ENCODE data around the gene STK35.

Gene STK35

DNA sequence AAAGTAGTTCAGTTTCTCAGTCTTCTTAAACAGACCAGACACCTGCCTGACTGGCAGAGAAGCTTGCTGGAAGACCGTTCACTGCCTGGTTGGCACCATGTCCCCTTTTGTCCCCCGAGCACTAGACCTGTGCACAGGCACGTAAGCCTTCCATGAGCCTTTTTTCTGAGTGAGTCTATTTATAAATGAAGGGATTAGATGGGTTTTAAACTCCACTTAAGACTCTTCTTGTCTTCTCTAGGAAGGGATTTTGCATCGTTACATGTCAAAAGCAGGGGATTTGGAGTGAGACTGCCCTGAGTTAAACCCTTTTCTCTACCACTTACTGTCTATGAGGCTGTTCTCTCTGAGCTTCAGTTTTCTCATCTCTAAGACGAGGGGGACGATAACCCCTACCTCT lies 37.6 kb downstream of the STK35 start:
- no peak overlapping the region for H3K9ac ChIP-seq (ENCODE audit: low read depth, low read length)
- peaks cover 2% of the 10 kb centered on the region for H3K36me3 ChIP-seq (ENCODE audit: insufficient read depth, low read length)
- no peak overlapping the region for H3K4me2 ChIP-seq (ENCODE audit: low read length)
- H3K4me3 ChIP-seq (ENCODE audit: low read length) = no peak overlapping the region
- H3K9me3 ChIP-seq (replicated peaks; ENCODE audit: low read length) = no peaks in the 10 kb centered on the region
- peaks cover 2% of the 10 kb centered on the region for H3K4me1 ChIP-seq (ENCODE audit: control insufficient read depth, insufficient read depth, low read length)
- no peaks in the 10 kb centered on the region for H3K27me3 ChIP-seq (ENCODE audit: control insufficient read depth, insufficient read depth, low read length)

- Histone ChIP-seq H3K4me1 (ENCODE audit: control insufficient read depth, insufficient read depth, low read length) (no peaks in the 10 kb centered on the region), H3K4me2 (ENCODE audit: low read length) (no peak overlapping the region), H3K9me3 (replicated peaks; ENCODE audit: low read length) (no peaks in the 10 kb centered on the region), H3K27me3 (ENCODE audit: control insufficient read depth, insufficient read depth, low read length) (no peaks in the 10 kb centered on the region), H3K4me3 (ENCODE audit: low read length) (no peak overlapping the region), H3K9ac (ENCODE audit: low read depth, low read length) (no peak overlapping the region), H3K36me3 (ENCODE audit: insufficient read depth, low read length) (peaks cover 7% of the 10 kb centered on the region)
These were observed 38.1 kb downstream of the STK35 start for GRCh38 chr20:2139736-2140135.

DNA sequence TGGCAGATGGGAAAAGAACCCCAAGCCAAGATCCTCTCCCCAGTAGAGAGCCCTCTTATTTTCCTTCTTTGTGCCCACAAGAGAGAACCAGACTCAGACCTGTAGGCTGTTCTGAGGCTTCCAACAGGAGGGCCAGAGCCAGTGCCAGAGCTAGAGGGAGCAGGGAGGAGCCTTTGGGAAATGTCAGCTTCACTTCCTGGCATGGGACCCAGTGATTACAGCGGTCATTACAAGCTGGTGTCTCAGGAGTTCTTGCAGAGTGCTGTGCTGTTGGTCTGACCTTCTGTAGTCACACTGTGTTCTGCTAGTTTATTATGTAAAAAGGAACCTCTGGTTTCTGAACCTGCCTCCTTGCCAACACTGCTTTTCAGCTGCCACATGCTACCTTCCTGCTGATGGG lies 38.9 kb downstream of the STK35 start:
- H3K36me3 ChIP-seq (ENCODE audit: insufficient read depth, low read length) = peaks cover 11% of the 10 kb centered on the region
- no peak overlapping the region for H3K4me2 ChIP-seq (ENCODE audit: low read length)
- H3K4me3 ChIP-seq (ENCODE audit: low read length) = no peak overlapping the region
- H3K4me1 ChIP-seq (ENCODE audit: control insufficient read depth, insufficient read depth, low read length) = no peaks in the 10 kb centered on the region
- H3K9me3 ChIP-seq (replicated peaks; ENCODE audit: low read length) = no peaks in the 10 kb centered on the region
- no peak overlapping the region for H3K9ac ChIP-seq (ENCODE audit: low read depth, low read length)
- no peaks in the 10 kb centered on the region for H3K27me3 ChIP-seq (ENCODE audit: control insufficient read depth, insufficient read depth, low read length)

GRCh38 chr20:2141600-2142575 lies 40.3 kb downstream of the STK35 start:
- no peak overlapping the region for H3K9ac ChIP-seq (ENCODE audit: low read depth, low read length)
- H3K4me3 ChIP-seq (ENCODE audit: low read length) = no peak overlapping the region
- H3K4me1 ChIP-seq (ENCODE audit: control insufficient read depth, insufficient read depth, low read length) = no peaks in the 10 kb centered on the region
- no peaks in the 10 kb centered on the region for H3K27me3 ChIP-seq (ENCODE audit: control insufficient read depth, insufficient read depth, low read length)
- no peaks in the 10 kb centered on the region for H3K9me3 ChIP-seq (replicated peaks; ENCODE audit: low read length)
- H3K4me2 ChIP-seq (ENCODE audit: low read length) = no peak overlapping the region
- H3K36me3 ChIP-seq (ENCODE audit: insufficient read depth, low read length) = peaks cover 17% of the 10 kb centered on the region

GRCh38 chr20:2142649-2143048 lies 41.0 kb downstream of the STK35 start:
- H3K4me2 ChIP-seq (ENCODE audit: low read length) = no peak overlapping the region
- no peaks in the 10 kb centered on the region for H3K4me1 ChIP-seq (ENCODE audit: control insufficient read depth, insufficient read depth, low read length)
- H3K9me3 ChIP-seq (replicated peaks; ENCODE audit: low read length) = no peaks in the 10 kb centered on the region
- H3K4me3 ChIP-seq (ENCODE audit: low read length) = no peak overlapping the region
- H3K36me3 ChIP-seq (ENCODE audit: insufficient read depth, low read length) = peaks cover 17% of the 10 kb centered on the region
- H3K27me3 ChIP-seq (ENCODE audit: control insufficient read depth, insufficient read depth, low read length) = no peaks in the 10 kb centered on the region
- H3K9ac ChIP-seq (ENCODE audit: low read depth, low read length) = no peak overlapping the region

DNA sequence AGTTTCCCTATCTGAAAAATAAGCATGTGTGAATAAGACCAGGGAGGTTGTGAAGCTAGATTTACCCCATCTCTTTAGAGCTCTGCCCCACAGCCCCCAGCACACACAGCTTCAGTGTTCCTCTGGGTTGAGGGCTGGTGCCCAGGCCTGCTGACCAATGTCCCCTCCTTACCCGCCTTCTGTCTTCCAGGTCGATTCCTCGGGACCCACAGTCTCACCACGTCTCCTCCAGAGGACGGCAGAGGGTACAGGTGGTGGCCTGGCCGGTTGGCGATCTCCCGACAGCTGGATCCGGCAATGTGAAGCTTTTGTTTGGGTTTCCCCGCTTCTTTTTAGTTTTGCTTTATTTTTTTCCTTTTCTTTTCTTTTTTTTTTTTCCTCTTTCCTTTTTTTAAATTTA lies 42.0 kb downstream of the STK35 start:
- peaks cover 17% of the 10 kb centered on the region for H3K36me3 ChIP-seq (ENCODE audit: insufficient read depth, low read length)

DNA sequence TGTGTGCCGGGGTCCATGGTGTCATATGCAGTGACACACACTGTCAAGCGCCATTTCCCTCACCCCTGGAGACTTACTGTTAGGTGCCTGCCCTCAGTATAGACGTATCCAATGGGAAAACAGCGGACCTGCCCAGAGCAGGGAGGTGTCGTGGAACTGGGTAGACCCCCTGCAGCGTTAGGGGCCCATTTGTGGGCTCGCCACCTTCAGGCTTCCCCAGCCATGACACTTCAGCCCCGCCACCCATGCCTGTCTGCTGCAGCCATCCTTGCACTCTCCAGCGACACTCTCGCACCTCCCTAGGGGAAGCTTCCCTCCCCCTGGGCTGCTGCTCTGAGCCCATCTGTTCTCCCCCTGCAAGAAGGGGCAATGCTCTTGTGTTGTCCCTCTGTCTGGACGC lies 43.2 kb downstream of the STK35 start:
- Histone ChIP-seq H3K4me1 (ENCODE audit: control insufficient read depth, insufficient read depth, low read length) (peaks cover 2% of the 10 kb centered on the region), H3K36me3 (ENCODE audit: insufficient read depth, low read length) (peaks cover 17% of the 10 kb centered on the region), H3K4me3 (ENCODE audit: low read length) (no peak overlapping the region)

More for the DNA sequence above, 42.0 kb downstream of the STK35 start:
- Histone ChIP-seq H3K27me3 (ENCODE audit: control insufficient read depth, insufficient read depth, low read length) (no peaks in the 10 kb centered on the region), H3K9ac (ENCODE audit: low read depth, low read length) (no peak overlapping the region), H3K4me2 (ENCODE audit: low read length) (no peak overlapping the region), H3K4me1 (ENCODE audit: control insufficient read depth, insufficient read depth, low read length) (no peaks in the 10 kb centered on the region), H3K9me3 (replicated peaks; ENCODE audit: low read length) (no peaks in the 10 kb centered on the region), H3K4me3 (ENCODE audit: low read length) (no peak overlapping the region)

DNA sequence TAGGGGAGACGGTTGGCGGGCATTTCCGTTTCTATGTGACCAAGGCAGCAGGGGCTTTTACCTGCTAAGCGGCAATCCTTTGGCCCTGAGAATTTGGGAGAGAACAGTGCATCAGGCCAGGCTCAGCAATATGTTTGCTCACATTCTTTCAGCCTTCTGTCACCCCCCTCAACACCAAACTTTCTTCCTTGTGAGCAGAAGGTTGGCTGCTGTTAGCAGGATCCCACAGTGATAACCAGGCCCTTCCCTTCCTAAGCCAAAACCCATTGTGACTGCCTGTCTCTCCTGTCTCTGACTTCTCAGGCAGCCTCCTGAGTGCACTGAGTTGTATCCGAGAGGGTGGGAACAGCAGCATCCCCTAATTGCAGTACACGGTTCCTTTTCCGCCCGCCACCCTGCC lies 43.7 kb downstream of the STK35 start:
- Histone ChIP-seq H3K27me3 (ENCODE audit: control insufficient read depth, insufficient read depth, low read length) (no peaks in the 10 kb centered on the region), H3K9me3 (replicated peaks; ENCODE audit: low read length) (no peaks in the 10 kb centered on the region), H3K4me3 (ENCODE audit: low read length) (no peak overlapping the region), H3K4me1 (ENCODE audit: control insufficient read depth, insufficient read depth, low read length) (peaks cover 2% of the 10 kb centered on the region), H3K9ac (ENCODE audit: low read depth, low read length) (no peak overlapping the region), H3K4me2 (ENCODE audit: low read length) (no peak overlapping the region), H3K36me3 (ENCODE audit: insufficient read depth, low read length) (peaks cover 17% of the 10 kb centered on the region)

More for the DNA sequence above, 43.2 kb downstream of the STK35 start:
- Histone ChIP-seq H3K9ac (ENCODE audit: low read depth, low read length) (no peak overlapping the region), H3K27me3 (ENCODE audit: control insufficient read depth, insufficient read depth, low read length) (no peaks in the 10 kb centered on the region), H3K4me2 (ENCODE audit: low read length) (no peak overlapping the region), H3K9me3 (replicated peaks; ENCODE audit: low read length) (no peaks in the 10 kb centered on the region)

DNA sequence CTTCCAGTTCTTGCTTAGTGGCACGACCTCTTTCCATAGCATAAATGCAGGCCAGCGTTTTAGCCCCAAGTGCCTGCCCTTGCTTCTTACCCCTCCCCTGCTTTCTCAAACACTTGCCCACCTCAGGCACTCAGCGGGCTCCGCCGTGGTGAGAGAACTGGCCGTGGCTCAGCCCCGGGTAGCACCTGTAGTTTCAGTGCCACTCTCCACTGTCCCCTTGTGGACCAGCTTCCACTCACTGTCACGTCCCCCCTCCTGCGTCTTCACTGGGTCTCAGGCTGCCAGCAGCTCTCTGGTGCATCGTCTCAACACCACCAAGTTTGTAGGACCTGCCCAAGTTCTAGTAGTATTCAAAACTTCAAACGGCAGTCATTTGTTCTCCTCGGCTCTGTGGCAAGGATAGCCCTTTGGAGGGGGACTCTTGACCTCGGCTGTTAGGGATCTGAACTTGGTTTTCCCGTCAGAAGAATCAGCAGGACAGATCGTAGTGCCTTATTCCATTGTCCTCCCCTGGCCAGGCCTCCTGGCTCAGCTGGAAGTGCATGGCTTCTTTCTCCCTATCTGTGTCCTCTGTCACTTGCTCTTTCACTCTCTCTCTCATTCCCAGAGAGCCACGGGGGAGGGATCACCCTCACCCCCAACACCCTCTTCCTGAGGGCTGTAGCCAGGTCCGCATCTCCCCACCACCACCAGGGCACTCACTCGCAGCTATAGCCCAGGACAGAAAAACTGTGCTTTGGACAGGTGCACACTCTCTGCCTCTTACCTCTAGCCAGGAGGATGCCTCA lies 44.6 kb downstream of the STK35 start:
- Histone ChIP-seq H3K9me3 (replicated peaks; ENCODE audit: low read length) (no peaks in the 10 kb centered on the region), H3K9ac (ENCODE audit: low read depth, low read length) (no peak overlapping the region), H3K36me3 (ENCODE audit: insufficient read depth, low read length) (peaks cover 17% of the 10 kb centered on the region), H3K27me3 (ENCODE audit: control insufficient read depth, insufficient read depth, low read length) (no peaks in the 10 kb centered on the region), H3K4me3 (ENCODE audit: low read length) (no peak overlapping the region), H3K4me1 (ENCODE audit: control insufficient read depth, insufficient read depth, low read length) (peaks cover 2% of the 10 kb centered on the region), H3K4me2 (ENCODE audit: low read length) (no peak overlapping the region)

DNA sequence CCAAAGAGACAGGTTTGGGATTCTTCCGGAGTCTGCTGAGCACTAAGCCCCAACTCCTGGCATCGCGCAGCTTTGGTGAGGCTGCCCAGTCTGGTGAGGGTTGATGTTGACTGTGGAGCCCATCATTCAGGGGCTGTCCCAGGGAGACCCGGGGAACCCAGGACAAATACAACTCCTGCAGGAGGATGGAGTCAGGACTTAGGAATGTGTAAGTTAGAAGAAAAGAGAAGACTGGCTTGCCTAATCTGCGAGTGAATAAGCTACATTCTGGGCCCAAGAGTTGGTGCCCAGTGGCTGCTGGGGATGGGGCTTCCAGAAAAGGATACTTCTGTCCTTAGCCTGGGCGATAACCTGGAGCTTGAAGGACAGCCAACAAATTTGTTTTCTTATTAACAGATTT lies 47.9 kb downstream of the STK35 start:
- no peaks in the 10 kb centered on the region for H3K27me3 ChIP-seq (ENCODE audit: control insufficient read depth, insufficient read depth, low read length)
- peaks cover 2% of the 10 kb centered on the region for H3K4me1 ChIP-seq (ENCODE audit: control insufficient read depth, insufficient read depth, low read length)
- H3K9me3 ChIP-seq (replicated peaks; ENCODE audit: low read length) = no peaks in the 10 kb centered on the region
- H3K4me3 ChIP-seq (ENCODE audit: low read length) = no peak overlapping the region
- no peak overlapping the region for H3K4me2 ChIP-seq (ENCODE audit: low read length)
- no peak overlapping the region for H3K9ac ChIP-seq (ENCODE audit: low read depth, low read length)
- peaks cover 12% of the 10 kb centered on the region for H3K36me3 ChIP-seq (ENCODE audit: insufficient read depth, low read length)

- Histone ChIP-seq H3K9me3 (replicated peaks; ENCODE audit: low read length) (no peaks in the 10 kb centered on the region), H3K4me2 (ENCODE audit: low read length) (no peak overlapping the region), H3K4me3 (ENCODE audit: low read length) (no peak overlapping the region), H3K36me3 (ENCODE audit: insufficient read depth, low read length) (peaks cover 6% of the 10 kb centered on the region), H3K9ac (ENCODE audit: low read depth, low read length) (no peak overlapping the region), H3K4me1 (ENCODE audit: control insufficient read depth, insufficient read depth, low read length) (peaks cover 2% of the 10 kb centered on the region), H3K27me3 (ENCODE audit: control insufficient read depth, insufficient read depth, low read length) (no peaks in the 10 kb centered on the region)
These were observed 49.0 kb downstream of the STK35 start for GRCh38 chr20:2150660-2151059.
